OCI-LY7 (cell line): ENCODE measurements around the gene TM7SF3. TPM values are rescaled to one million over a fixed set of nuclear protein-coding genes. Genes with fewer than 3 reads are reported as not detected.

Experiments
- BruUV-seq: library from RNA; stranded (reverse); fragments of 400-500 nt; replicated peaks from 2 replicates; lab custom pipeline; 2021; lab: Mats Ljungman, UMichigan
- CTCF ChIA-PET: fragments of 300-600 bp; sonication (Branson Sonifier 250); formaldehyde crosslinking; loops from one replicate; lab custom pipeline; 2022; ENCODE audit warnings: antibody characterized with exemption; ENCODE audit not compliant: unreplicated experiment; lab: Charles Lee
- POLR2A ChIA-PET: fragments of 300-600 bp; sonication (Branson Sonifier 250); formaldehyde crosslinking; loops from one replicate; lab custom pipeline; 2022; ENCODE audit warnings: antibody characterized with exemption; lab: Charles Lee
- DNase-seq: peaks from one replicate; pipeline ENCODE4 v3.0.0-alpha.2; 2015; ENCODE audit warnings: low spot score
- H2AFZ ChIP-seq: fragments of 200-600 bp; sonication (generic), shearing (Covaris generic); 2 replicates; pipeline ENCODE4 v1.6.1; 2014; ENCODE audit warnings: mild to moderate bottlenecking, antibody characterized with exemption, low read length, moderate library complexity
- H3K27ac ChIP-seq: fragments of 200-600 bp; sonication (generic); 2 replicates; pipeline ENCODE4 v1.5.1; 2014; ENCODE audit warnings: mixed run types, low read depth, mild to moderate bottlenecking, moderate library complexity, low read length, inconsistent platforms; ENCODE audit not compliant: poor library complexity, severe bottlenecking
- H3K36me3 ChIP-seq: fragments of 200-600 bp; sonication (generic); 2 replicates; pipeline ENCODE4 v1.6.1; 2014; ENCODE audit warnings: mild to moderate bottlenecking, antibody characterized with exemption, low read length, moderate library complexity, mixed read lengths; ENCODE audit not compliant: insufficient read depth
- H3K4me1 ChIP-seq: fragments of 200-600 bp; sonication (generic); 2 replicates; pipeline ENCODE4 v1.5.1; 2014; ENCODE audit warnings: mild to moderate bottlenecking, low read length; ENCODE audit not compliant: insufficient read depth, poor library complexity, severe bottlenecking
- H3K4me2 ChIP-seq: fragments of 200-600 bp; sonication (generic); 2 replicates; pipeline ENCODE4 v1.6.1; 2014; ENCODE audit warnings: mild to moderate bottlenecking, low read length
- H3K4me3 ChIP-seq: fragments of 200-600 bp; sonication (generic); 2 replicates; pipeline ENCODE4 v1.5.1; 2014; ENCODE audit warnings: mild to moderate bottlenecking, low read depth, low read length; ENCODE audit not compliant: poor library complexity, severe bottlenecking
- H3K79me2 ChIP-seq: fragments of 200-600 bp; sonication (generic); 2 replicates; pipeline ENCODE4 v1.6.1; 2016; ENCODE audit warnings: low read depth, mild to moderate bottlenecking, low read length, moderate library complexity, mixed read lengths; ENCODE audit not compliant: insufficient read depth
- H3K9me2 ChIP-seq: fragments of 200-600 bp; sonication (generic); 2 replicates; pipeline ENCODE4 v1.6.1; 2016; ENCODE audit warnings: mild to moderate bottlenecking, low read length, mixed read lengths; ENCODE audit not compliant: insufficient read depth
- H3K9me3 ChIP-seq: fragments of 200-600 bp; sonication (generic); 2 replicates; pipeline ENCODE4 v1.6.1; 2014; ENCODE audit warnings: mild to moderate bottlenecking, mixed run types, low read length, mixed read lengths
- H4K20me1 ChIP-seq: fragments of 200-600 bp; sonication (generic); 2 replicates; pipeline ENCODE4 v1.6.1; 2014; ENCODE audit warnings: mild to moderate bottlenecking, antibody characterized with exemption, low read length, moderate library complexity, mixed read lengths; ENCODE audit not compliant: insufficient read depth
- CTCF ChIP-seq: fragments of 200-600 bp; sonication (generic); conservative IDR thresholded peaks from 2 replicates; pipeline ENCODE4 v1.5.1; 2014; ENCODE audit warnings: mild to moderate bottlenecking, antibody characterized with exemption, low read length, moderate library complexity, mixed read lengths
- EZH2phosphoT487 ChIP-seq: fragments of 200-600 bp; sonication (generic); IDR thresholded peaks from 2 replicates; pipeline ENCODE4 v1.6.1; 2018; ENCODE audit warnings: low read depth, borderline replicate concordance, mild to moderate bottlenecking, mixed run types, antibody characterized with exemption, low read length, moderate library complexity, mixed read lengths
- intact Hi-C: fragments of 100-400 bp; cut with micrococcal nuclease; formaldehyde crosslinking; loops from one replicate; pipeline ENCODE4 v1.10.0; 2022; ENCODE audit not compliant: unreplicated experiment
- total RNA-seq, 2 experiments: library from RNA; depleted of rRNA in 1 of 2; stranded (reverse); fragments of >200 nt in 1 of 2; shearing (Covaris generic) in 1 of 2; gene quantifications; 2 replicates each; pipeline ENCODE4 v1.2.3, GENCODE V29; 2014 to 2022

TM7SF3 gene
- total RNA-seq, 2 experiments from 2014 or later, result 47.1 to 48.3 TPM

GRCh38 chr12:26929590-26929989 is 84.6 kb downstream of the TM7SF3 start:
- Histone ChIP-seq H3K79me2 (peaks cover 30% of the 10 kb centered on the region; the same call in 1 of the 2 replicates), H3K9me3 (no peaks in the 10 kb centered on the region), H3K4me3 (no peak overlapping the region), H3K36me3 (peaks cover 96% of the 10 kb centered on the region), H3K4me1 (no peaks in the 10 kb centered on the region), H3K9me2 (no peaks in the 10 kb centered on the region), H4K20me1 (no peaks in the 10 kb centered on the region), H3K4me2 (no peak overlapping the region), H3K27ac (no peak overlapping the region), H2AFZ (no peak overlapping the region)
- ChIA-PET POLR2A (no interaction called here), CTCF (no interaction called here)
- TF ChIP-seq EZH2phosphoT487 (no peak), CTCF (no peak)
- intact Hi-C loops, result no loop called here
- no TSS peak for BruUV-seq
- no peak for DNase-seq

- CTCF ChIA-PET, result no interaction called here
- H3K4me1 ChIP-seq, result no peaks in the 10 kb centered on the region
- no TSS peak for BruUV-seq
- no peak overlapping the region for H2AFZ ChIP-seq
- TF ChIP-seq EZH2phosphoT487 (no peak), CTCF (no peak)
- H3K9me2 ChIP-seq, result no peaks in the 10 kb centered on the region
- no peak overlapping the region for H3K4me3 ChIP-seq
- POLR2A ChIA-PET, result interaction anchor here (0.5 kb wide), 1 partner anchor 65 kb away, joined by 4 read pairs; no protein-coding TSS in a partner anchor
- H4K20me1 ChIP-seq, result no peaks in the 10 kb centered on the region
- H3K4me2 ChIP-seq, result no peak overlapping the region
- peaks cover 21% of the 10 kb centered on the region; the same call in 1 of the 2 replicates for H3K79me2 ChIP-seq
- H3K9me3 ChIP-seq, result no peaks in the 10 kb centered on the region
- intact Hi-C loops, result no loop called here
- no peak for DNase-seq
- peaks cover 96% of the 10 kb centered on the region for H3K36me3 ChIP-seq
- H3K27ac ChIP-seq, result no peak overlapping the region
Measured at GRCh38 chr12:26928661-26929060, 85.5 kb downstream of the TM7SF3 start.

Other genes starting within 250 kb of the TM7SF3 start
- 25.6 and 33.7 TPM in 2 replicates for gene ITPR2, start 181.2 kb downstream of the TM7SF3 start, total RNA-seq (2014; rRNA removed; shearing (Covaris generic))
- gene ITPR2, start 181.2 kb downstream of the TM7SF3 start, total RNA-seq (2022), result 44.7 and 56.6 TPM in 2 replicates
- 33.4 and 34.2 TPM in 2 replicates for gene INTS13, start 76.4 kb downstream of the TM7SF3 start, total RNA-seq (2014; rRNA removed; shearing (Covaris generic))
- gene INTS13, start 76.4 kb downstream of the TM7SF3 start, total RNA-seq (2022), result 39.1 and 39.5 TPM in 2 replicates
- gene FGFR1OP2, start 75.9 kb downstream of the TM7SF3 start, total RNA-seq (2014; rRNA removed; shearing (Covaris generic)), result 35.0 and 45.0 TPM in 2 replicates
- gene FGFR1OP2, start 75.9 kb downstream of the TM7SF3 start, total RNA-seq (2022), result 40.5 and 42.4 TPM in 2 replicates
- gene MED21, start 8.2 kb upstream of the TM7SF3 start, total RNA-seq (2014; rRNA removed; shearing (Covaris generic)), result 34.1 and 39.5 TPM in 2 replicates
- 40.3 and 42.9 TPM in 2 replicates for gene MED21, start 8.2 kb upstream of the TM7SF3 start, total RNA-seq (2022)
- not detected in 2 replicates for gene C12orf71, start 68.2 kb upstream of the TM7SF3 start, total RNA-seq (2014; rRNA removed; shearing (Covaris generic))
- not detected in 2 replicates for gene C12orf71, start 68.2 kb upstream of the TM7SF3 start, total RNA-seq (2022)
- 15.2 and 18.9 TPM in 2 replicates for gene STK38L, start 229.9 kb upstream of the TM7SF3 start, total RNA-seq (2014; rRNA removed; shearing (Covaris generic))
- gene STK38L, start 229.9 kb upstream of the TM7SF3 start, total RNA-seq (2022), result 29.9 and 31.9 TPM in 2 replicates